G401.6 (cell line): ENCODE data around the gene LCMT1.

Experiments used
- FAIRE-seq: peaks from 2 replicates; lab custom pipeline; 2012; peaks lifted over from hg19 to GRCh38; lab: Jason Lieb, UNC

Gene LCMT1

DNA sequence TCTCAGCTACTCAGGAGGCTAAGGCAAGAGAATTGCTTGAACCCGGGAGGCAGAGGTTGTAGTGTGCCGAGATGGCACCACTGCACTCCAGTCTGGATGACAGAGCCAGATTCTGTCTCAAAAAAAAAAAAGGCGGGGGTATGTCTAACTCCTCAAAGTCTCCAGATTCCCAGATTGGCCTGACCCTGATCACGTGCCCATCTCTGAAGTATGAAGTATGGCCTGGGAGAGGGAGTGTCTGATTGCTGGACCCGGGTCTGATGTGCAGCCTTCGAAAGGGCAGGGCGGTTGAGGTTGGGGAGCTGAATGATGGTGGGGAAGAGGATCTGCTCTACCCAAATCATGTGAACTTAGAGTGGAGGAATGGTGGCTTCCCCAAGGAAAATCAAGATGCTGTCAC, 87.9 kb downstream of the LCMT1 start:
- no peak for FAIRE-seq

DNA sequence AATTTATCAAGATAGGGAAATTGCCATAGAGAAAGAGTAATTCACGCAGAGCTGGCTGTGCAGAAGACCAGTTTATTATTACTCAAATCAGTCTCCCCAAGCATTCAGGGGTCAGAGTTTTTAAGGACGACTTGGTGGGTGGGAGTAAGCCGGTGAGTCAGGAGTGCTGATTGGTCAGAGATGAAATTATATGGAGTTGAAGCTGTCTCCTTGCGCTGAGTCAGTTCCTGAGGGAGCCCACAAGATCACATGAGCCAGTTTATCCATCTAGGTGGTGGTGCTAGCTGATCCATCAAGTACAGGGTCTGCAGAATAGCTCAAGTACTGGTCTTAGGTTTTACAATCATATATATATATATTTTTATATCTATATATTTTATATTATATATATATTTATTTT, 99.2 kb downstream of the LCMT1 start:
- FAIRE-seq = no peak

DNA sequence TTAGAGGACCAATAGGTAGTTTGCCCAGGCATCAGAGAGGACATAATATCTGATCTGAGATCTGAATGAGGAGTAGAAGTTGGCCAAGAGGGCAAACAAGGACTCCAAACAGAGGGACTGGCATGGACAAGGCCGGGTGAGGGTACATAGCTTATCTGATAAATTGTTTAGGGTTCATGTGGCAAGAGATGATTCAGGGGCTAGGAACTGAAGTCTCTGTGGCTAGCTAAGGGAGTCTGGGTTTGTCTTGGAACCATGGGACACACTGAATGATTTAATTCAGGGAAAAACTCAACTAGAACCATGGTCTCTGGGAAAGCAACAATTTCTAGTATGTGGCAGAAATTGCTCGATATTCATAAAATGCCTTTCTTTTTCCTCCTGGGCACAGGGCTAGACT, 101.1 kb downstream of the LCMT1 start:
- no peak for FAIRE-seq

DNA sequence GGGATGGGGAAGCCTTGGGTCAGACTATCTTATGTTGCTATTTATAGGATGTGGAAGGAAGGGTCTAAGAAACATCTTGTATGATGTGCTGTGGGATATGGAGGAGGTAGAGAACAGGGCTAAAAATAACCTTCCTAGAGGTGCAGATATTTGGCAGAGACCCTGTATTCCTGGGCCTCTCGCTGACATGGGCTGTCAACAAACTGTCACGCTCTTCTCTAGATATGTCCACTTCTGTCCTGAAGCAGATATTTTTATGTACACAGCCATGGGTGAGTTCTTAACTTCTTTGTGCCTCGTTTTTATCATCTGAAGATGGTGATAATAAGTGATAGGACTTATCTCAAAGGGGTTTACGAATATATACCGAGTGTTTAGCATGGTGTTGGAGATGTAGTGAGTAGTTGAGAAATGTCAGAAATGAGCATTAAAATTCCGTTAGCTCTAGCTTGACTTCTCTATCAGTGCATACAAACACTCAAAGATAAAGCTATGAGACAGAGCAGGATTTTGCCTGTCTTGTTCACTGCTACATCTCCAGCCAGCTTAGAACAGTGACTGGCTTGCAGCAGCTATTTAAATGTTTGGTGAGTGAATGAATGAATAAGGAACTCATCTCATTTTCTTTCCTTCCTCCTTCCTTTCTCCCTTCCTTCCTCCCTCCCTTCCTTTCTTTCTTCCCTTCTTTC, 102.3 kb downstream of the LCMT1 start:
- no peak for FAIRE-seq

DNA sequence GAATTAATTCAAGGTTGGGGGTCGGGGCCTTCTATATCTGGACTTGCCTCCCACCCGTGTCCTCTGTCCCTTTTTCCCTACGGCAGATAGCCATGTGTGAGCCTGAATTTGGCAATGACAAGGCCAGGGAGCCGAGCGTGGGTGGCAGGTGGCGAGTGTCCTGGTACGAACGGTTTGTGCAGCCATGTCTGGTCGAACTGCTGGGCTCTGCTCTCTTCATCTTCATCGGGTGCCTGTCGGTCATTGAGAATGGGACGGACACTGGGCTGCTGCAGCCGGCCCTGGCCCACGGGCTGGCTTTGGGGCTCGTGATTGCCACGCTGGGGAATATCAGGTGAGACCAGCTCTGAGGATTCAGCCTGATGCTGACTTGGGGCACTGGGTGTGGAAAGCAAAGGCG, 105.6 kb downstream of the LCMT1 start:
- no peak for FAIRE-seq

DNA sequence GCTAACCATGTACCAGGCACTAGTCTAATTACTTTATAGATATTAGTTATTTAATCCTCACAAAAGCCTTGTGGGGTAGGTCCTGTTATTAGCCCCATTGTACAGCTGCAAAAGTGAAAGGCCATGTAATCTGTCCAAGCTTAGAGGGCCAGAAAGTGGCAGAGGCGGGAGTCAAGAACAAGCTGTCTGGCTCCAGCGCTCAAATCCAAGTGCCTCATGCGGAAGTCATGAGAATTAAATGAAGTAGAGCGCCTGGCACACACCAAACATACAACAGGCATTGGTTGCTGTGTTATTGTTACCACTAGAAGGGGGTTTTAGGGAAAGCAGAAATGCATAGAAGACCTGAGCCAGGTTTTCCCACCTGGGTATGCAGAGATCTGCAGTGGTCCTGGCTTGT, 106.4 kb downstream of the LCMT1 start:
- no peak for FAIRE-seq

DNA sequence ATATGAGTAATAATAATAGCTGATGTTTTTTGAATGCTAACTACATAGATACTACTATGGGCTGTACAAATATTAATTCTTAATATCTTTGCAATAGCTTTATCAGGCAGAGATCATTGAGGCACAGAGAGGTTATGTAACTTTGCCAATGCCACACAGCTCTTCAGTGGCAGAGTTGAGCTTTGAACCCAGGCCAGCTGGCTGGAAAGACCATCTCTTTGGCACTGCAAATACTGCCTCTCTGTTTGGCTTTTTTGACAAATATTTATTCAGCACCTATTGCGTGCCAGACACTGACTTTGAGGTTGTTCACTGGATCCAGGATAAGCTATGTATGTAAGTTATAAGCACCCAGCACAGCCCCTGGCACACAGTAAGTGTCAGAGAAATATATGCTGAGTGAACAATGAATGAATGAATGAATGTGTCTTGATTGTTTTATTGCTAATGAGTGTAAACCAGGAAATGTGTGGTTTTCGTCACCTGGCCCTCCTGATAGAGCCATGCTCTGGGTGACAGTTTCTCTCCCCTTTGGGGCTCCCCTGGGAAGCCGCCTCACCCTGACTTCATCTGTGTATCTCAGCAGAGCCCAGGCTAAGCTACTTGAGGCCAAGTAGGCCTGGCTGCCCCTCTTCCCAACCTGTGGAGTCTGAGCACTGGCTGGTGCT, 107.7 kb downstream of the LCMT1 start:
- no peak for FAIRE-seq

DNA sequence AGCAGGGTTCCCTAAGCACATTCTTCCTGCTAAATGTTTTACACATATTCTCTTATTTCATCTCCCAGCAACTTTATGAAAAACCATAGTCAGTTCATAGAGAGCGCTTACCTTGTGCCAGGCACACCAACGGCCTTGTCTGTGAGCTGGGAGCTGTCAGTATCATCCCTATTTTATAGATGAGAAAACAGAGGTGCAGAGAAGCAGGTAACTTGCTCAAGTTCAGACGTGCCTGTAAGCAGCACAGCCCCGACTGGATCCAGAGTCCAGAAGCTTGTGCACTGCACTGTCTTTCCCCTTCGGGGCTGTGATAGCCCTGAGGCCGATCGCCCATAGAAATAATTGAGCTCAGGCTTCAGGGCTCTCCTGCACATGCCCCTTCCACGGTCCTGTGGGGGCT, 111.4 kb downstream of the LCMT1 start:
- FAIRE-seq = no peak

DNA sequence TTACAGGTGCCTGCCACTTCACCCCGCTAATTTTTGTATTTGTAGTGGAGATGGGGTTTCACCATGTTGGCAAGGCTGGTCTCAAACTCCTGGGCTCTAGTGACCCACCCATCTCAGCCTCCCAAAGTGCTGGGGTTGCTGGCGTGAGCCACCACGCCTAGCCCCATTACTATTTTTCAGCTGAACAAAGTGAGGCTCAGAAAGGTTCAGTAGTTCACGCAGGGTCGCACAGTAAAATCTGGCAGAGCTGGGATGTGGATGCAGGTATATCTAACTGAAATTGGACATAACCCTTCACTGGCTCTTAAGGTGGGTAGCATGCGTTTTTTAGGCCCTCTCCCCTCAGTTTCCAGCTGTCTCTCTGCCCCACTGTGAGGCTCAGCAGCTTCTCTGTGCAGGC, 112.4 kb downstream of the LCMT1 start:
- no peak for FAIRE-seq

DNA sequence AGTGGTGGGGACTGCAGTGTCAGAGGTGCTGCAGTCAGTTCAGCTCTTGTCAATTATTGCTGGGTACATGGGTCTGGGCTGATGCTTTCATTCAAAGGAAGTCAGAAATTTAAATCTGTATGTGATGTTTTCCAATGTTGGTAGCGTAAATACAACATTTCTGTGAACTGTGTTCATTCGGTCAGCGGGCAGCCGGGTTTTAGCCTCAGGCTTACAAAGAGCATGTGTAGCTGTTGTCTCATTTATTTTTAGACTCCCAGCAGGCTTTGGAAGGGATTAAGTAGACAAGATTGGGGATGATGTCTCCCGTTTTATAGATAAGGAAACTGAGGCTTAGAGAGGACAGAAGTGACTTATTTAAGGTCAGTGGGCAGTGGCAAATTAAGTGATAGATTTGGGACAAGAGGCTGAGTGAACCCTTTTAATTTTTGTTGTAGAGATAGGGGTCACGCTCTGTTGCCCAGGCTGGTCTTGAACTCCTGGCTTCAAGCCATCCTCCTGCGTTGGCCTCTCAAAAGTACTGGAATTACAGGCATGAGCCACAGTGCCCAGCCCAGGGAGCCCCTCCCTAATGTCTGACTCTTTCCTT, 113.3 kb downstream of the LCMT1 start:
- no peak for FAIRE-seq
